Endodermal cell (in vitro differentiated cells): Measurements from ENCODE around the gene SMYD3. TPM values are rescaled to one million over a fixed set of nuclear protein-coding genes. Genes with fewer than 3 reads are reported as not detected.

Experiments
- DNase-seq: peaks from one replicate; pipeline ENCODE4 v3.0.0-alpha.2; 2017
- H3K27ac ChIP-seq: 2 replicates; pipeline ENCODE4 v1.5.1; 2013; ENCODE audit warnings: mild to moderate bottlenecking, low read depth, low read length, moderate library complexity
- H3K27me3 ChIP-seq: 2 replicates; pipeline ENCODE4 v1.6.1; 2013; ENCODE audit warnings: mild to moderate bottlenecking, low read length, moderate library complexity; ENCODE audit not compliant: insufficient read depth, control insufficient read depth, poor library complexity, severe bottlenecking
- H3K36me3 ChIP-seq: 2 replicates; pipeline ENCODE4 v1.7.0; 2013; ENCODE audit warnings: mild to moderate bottlenecking, low read length, moderate library complexity; ENCODE audit not compliant: control insufficient read depth, insufficient read depth
- H3K4me1 ChIP-seq: one replicate; pipeline ENCODE4 v1.7.0; 2013; ENCODE audit warnings: low read length; ENCODE audit not compliant: control insufficient read depth, insufficient read depth
- H3K4me3 ChIP-seq: 2 replicates; pipeline ENCODE4 v1.5.1; 2013; ENCODE audit warnings: mild to moderate bottlenecking, low read length, moderate library complexity
- H3K9ac ChIP-seq: 2 replicates; pipeline ENCODE4 v1.6.1; 2013; ENCODE audit warnings: mild to moderate bottlenecking, low read length, moderate library complexity; ENCODE audit not compliant: poor library complexity, severe bottlenecking; ENCODE audit errors: extremely low read depth
- H3K9me3 ChIP-seq: 2 replicates; pipeline ENCODE4 v1.6.1; 2013; ENCODE audit warnings: mild to moderate bottlenecking, low read length, moderate library complexity; ENCODE audit not compliant: control insufficient read depth
- H3K27ac Mint-ChIP-seq: 2 replicates; pipeline ENCODE4 v1.8.0; 2020; ENCODE audit warnings: mixed read lengths
- H3K27me3 Mint-ChIP-seq: 2 replicates; pipeline ENCODE4 v1.8.0; 2021; ENCODE audit warnings: mild to moderate bottlenecking, mixed read lengths; ENCODE audit not compliant: insufficient read depth
- H3K36me3 Mint-ChIP-seq: 2 replicates; pipeline ENCODE4 v1.8.0; 2020; ENCODE audit warnings: low read depth, mixed read lengths
- H3K4me1 Mint-ChIP-seq: 2 replicates; pipeline ENCODE4 v1.8.0; 2020; ENCODE audit warnings: mixed read lengths
- H3K4me3 Mint-ChIP-seq: 2 replicates; pipeline ENCODE4 v1.8.0; 2020; ENCODE audit warnings: mild to moderate bottlenecking, moderate library complexity, mixed read lengths
- H3K9me3 Mint-ChIP-seq: 2 replicates; pipeline ENCODE4 v1.8.0; 2020; ENCODE audit warnings: mild to moderate bottlenecking, mixed read lengths
- whole genome bisulfite sequencing, 2 experiments: methylation state at CpG; one replicate each; pipeline versions ENCODE4 v1.1.5 to v1.1.7; 2013; ENCODE audit warnings: missing lambda C conversion rate in 2 of 2, mixed read lengths in 1 of 2; ENCODE audit not compliant: insufficient coverage in 1 of 2, insufficient read length in 1 of 2; 5-methylcytosine and 5-hydroxymethylcytosine counted together
- total RNA-seq, 2 donors: library from RNA; stranded (reverse); fragmentation: NEBNext Ultra II Directional in 1 of 2; extraction: Animal tissue kit (Norgen Biotek cat#: 25700) in 1 of 2; gene quantifications; 2 replicates in 1 of 2; 3 replicates in 1 of 2; pipeline ENCODE4 v1.2.1, GENCODE V29; 2021
- TF ChIP-seq, protein P1 (sequence below): fragments of 200-600 bp; sonication (generic); conservative IDR thresholded peaks from 2 replicates; pipeline ENCODE4 v1.5.0; 2021; ENCODE audit warnings: antibody characterized with exemption, mild to moderate bottlenecking

SMYD3 gene
- total RNA-seq, 2 donors from 2014 or later: 32.3 to 45.8 TPM

DNA sequence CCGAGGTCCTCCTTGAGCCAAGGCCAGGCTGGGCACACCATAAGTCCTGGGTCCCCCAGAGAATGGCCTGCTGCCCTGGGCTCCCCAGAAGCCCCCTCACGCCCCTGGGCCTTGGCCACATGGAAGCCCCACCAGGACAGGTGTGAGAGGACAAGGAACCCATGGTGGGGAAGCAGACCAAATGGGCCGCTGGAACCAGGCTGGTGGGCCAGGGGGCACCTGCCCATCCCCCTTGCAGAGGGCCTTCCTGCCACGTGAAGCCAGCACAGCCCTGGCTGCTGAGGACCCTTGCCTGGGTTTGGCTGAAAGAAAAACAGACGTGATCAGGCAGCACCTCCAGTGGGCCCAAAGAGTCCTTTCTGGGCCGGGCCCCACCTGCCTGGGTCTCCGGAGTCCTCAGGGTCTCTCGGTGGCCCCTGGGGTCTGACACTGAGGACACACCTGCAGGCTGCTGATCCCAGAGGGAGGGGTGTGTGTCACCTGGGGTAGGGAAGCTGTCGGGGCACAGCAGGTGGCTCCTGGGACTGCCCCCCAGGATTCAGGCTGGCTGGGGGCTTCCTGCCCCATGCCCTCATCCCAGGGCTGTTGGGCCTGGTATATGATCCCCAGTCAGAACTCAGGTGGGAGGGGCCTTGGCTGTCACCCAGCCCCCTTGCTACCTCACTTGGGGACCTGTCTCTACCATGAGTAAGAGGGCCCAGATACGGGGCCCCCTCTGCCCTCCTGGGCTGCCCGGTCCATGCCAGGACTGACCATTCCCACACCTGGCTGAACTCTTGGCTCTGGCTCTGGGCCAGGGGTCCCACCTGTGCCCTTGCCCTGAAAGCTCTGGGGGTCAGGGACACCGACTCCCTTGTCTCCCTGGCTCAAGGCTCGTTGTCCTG is 3.3 kb upstream of the SMYD3 start:
- H3K4me1 ChIP-seq: no peaks in the 10 kb centered on the region
- no peak overlapping the region for H3K27ac ChIP-seq
- no peaks in the 10 kb centered on the region for H3K27me3 ChIP-seq
- H3K27ac Mint-ChIP-seq: no peak overlapping the region
- H3K9me3 Mint-ChIP-seq: peaks cover 19% of the 10 kb centered on the region
- H3K9me3 ChIP-seq: peaks cover 5% of the 10 kb centered on the region
- H3K9ac ChIP-seq: no peak overlapping the region
- no peaks in the 10 kb centered on the region for H3K36me3 ChIP-seq
- H3K36me3 Mint-ChIP-seq: no peaks in the 10 kb centered on the region
- no peak overlapping the region for H3K4me3 ChIP-seq
- TF ChIP-seq, protein P1, sequence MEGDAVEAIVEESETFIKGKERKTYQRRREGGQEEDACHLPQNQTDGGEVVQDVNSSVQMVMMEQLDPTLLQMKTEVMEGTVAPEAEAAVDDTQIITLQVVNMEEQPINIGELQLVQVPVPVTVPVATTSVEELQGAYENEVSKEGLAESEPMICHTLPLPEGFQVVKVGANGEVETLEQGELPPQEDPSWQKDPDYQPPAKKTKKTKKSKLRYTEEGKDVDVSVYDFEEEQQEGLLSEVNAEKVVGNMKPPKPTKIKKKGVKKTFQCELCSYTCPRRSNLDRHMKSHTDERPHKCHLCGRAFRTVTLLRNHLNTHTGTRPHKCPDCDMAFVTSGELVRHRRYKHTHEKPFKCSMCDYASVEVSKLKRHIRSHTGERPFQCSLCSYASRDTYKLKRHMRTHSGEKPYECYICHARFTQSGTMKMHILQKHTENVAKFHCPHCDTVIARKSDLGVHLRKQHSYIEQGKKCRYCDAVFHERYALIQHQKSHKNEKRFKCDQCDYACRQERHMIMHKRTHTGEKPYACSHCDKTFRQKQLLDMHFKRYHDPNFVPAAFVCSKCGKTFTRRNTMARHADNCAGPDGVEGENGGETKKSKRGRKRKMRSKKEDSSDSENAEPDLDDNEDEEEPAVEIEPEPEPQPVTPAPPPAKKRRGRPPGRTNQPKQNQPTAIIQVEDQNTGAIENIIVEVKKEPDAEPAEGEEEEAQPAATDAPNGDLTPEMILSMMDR: no peak
- 81 to 90% methylated on average over 3 to 13 of the region's 13 CpGs for WGBS, 2 experiments
- H3K4me1 Mint-ChIP-seq: peaks cover 5% of the 10 kb centered on the region
- H3K4me3 Mint-ChIP-seq: no peak overlapping the region
- peaks cover 15% of the 10 kb centered on the region for H3K27me3 Mint-ChIP-seq
- peak; percentile 43 for DNase-seq

DNA sequence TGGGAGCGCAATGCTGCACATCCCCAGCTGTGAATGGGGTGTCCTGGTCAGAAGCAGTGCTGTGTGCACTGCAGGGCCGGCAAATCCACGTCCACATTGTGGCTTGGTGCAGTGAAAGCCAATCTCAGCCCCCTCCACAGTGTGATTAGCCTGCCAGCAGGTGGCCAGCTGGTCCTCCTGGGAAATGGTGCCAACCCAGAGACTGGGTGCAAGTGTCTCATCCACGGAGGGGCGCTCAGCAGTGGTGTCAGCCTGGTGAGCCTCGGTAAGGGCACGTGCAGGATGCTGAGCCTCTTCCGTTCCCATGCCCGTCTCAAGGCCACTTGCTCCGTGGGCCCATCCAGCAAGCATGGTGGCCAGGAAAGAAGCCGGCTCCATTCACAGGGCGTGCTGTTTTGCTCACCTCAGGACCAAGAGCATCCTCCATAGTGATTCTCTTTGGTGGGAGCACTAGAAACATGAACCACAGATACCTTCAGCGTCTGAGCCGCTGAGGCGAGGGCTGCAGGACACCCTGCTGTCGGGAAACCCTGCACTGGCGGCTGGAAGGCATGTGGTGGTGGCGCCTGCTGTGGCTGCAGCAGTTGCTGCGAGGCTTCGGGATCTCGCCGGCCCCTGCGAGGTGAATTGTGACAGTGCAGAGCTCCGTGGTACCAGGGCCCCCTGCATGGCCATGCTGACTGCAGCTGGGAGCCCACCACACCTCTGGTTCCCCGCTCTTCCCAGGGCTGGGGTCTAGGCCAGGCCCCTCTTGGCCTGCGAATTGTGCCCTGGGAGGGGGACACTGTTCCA is 2.0 kb upstream of the SMYD3 start:
- no peak overlapping the region for H3K27ac Mint-ChIP-seq
- H3K4me1 Mint-ChIP-seq: peaks cover 5% of the 10 kb centered on the region
- peaks cover 14% of the 10 kb centered on the region for H3K27me3 Mint-ChIP-seq
- H3K9me3 ChIP-seq: no peaks in the 10 kb centered on the region
- no peaks in the 10 kb centered on the region for H3K4me1 ChIP-seq
- peaks cover 2% of the 10 kb centered on the region for H3K36me3 Mint-ChIP-seq
- WGBS, 2 experiments: 90 to 93% methylated on average over 22 to 26 of the region's 26 CpGs
- no peak overlapping the region for H3K27ac ChIP-seq
- no peaks in the 10 kb centered on the region for H3K36me3 ChIP-seq
- peaks cover 7% of the 10 kb centered on the region for H3K9me3 Mint-ChIP-seq
- H3K4me3 Mint-ChIP-seq: no peak overlapping the region
- no peaks in the 10 kb centered on the region for H3K27me3 ChIP-seq
- no peak for DNase-seq
- H3K9ac ChIP-seq: no peak overlapping the region
- H3K4me3 ChIP-seq: no peak overlapping the region
- TF ChIP-seq, protein P1: no peak

- Mint-ChIP-seq H3K27ac (no peak overlapping the region), H3K4me3 (peak overlapping the region; percentile 74), H3K36me3 (peaks cover 2% of the 10 kb centered on the region), H3K27me3 (peaks cover 9% of the 10 kb centered on the region), H3K4me1 (peaks cover 5% of the 10 kb centered on the region), H3K9me3 (no peaks in the 10 kb centered on the region)
- TF ChIP-seq, protein P1: no peak
- Histone ChIP-seq H3K36me3 (no peaks in the 10 kb centered on the region), H3K27me3 (no peaks in the 10 kb centered on the region), H3K27ac (no peak overlapping the region), H3K9ac (peak overlapping the region; percentile 25), H3K4me1 (no peaks in the 10 kb centered on the region), H3K4me3 (peak overlapping the region; percentile 77), H3K9me3 (no peaks in the 10 kb centered on the region)
- 22 to 67% methylated on average over 1 to 9 of the region's 9 CpGs for WGBS, 2 experiments
- no peak for DNase-seq
Measured at GRCh38 chr1:246506367-246506673, 759 bp downstream of the SMYD3 start.
